ENCODE measurements around the gene FKBP7. TPM values are rescaled to one million over a fixed set of nuclear protein-coding genes. Genes with fewer than 3 reads are reported as not detected.

FKBP7 gene
- total and polyA plus RNA-seq, 2 of the 13 experiments (the other 11 are each of a cell fraction or from before 2014, with no cell fraction given), result 12.4 to 14.8 TPM

- TF ChIP-seq, protein P1, sequence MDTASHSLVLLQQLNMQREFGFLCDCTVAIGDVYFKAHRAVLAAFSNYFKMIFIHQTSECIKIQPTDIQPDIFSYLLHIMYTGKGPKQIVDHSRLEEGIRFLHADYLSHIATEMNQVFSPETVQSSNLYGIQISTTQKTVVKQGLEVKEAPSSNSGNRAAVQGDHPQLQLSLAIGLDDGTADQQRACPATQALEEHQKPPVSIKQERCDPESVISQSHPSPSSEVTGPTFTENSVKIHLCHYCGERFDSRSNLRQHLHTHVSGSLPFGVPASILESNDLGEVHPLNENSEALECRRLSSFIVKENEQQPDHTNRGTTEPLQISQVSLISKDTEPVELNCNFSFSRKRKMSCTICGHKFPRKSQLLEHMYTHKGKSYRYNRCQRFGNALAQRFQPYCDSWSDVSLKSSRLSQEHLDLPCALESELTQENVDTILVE (CRISPR knock-in tag; IDR thresholded peaks at IDR 0.05), result peak; percentile 68; the same call in 1 of the 2 replicates
- TF ChIP-seq E2F2 (CRISPR knock-in tag; IDR thresholded peaks at IDR 0.05; ENCODE audit: borderline replicate concordance), result no peak; the same call in 1 of the 2 replicates
- TF ChIP-seq DPF2 (CRISPR knock-in tag; IDR thresholded peaks at IDR 0.05; ENCODE audit: borderline replicate concordance, low read depth), result 0 out of 2 replicates have a peak, but pooled peaks have one; percentile 25
- no peak for TF ChIP-seq ZNF431 (CRISPR knock-in tag; IDR thresholded peaks at IDR 0.05; ENCODE audit: borderline replicate concordance, low read depth)
- TF ChIP-seq ZNF484 (CRISPR knock-in tag; IDR thresholded peaks at IDR 0.05; ENCODE audit: borderline replicate concordance, low read depth), result no peak
- TF ChIP-seq NFAT5 (CRISPR knock-in tag; IDR thresholded peaks at IDR 0.05), result 0 out of 2 replicates have a peak, but pooled peaks have one; percentile 69
- peak; percentile 75; the same call in 1 of the 2 replicates for TF ChIP-seq CBX5 (CRISPR knock-in tag; IDR thresholded peaks at IDR 0.05; ENCODE audit: borderline replicate concordance)
- TF ChIP-seq NONO (IDR thresholded peaks at IDR 0.05), result no peak
- TF ChIP-seq NONO (CRISPR knock-in tag; conservative IDR thresholded peaks at IDR 0.05), result peak; percentile 66
- peak; percentile 47; the same call in 1 of the 2 replicates for TF ChIP-seq ZBTB49 (CRISPR knock-in tag; IDR thresholded peaks at IDR 0.05; ENCODE audit: borderline replicate concordance)
- TF ChIP-seq NFIB (CRISPR knock-in tag; IDR thresholded peaks at IDR 0.05; ENCODE audit: borderline replicate concordance), result peak; percentile 84; the same call in 1 of the 2 replicates
- peak; percentile 77 for TF ChIP-seq ZFY (CRISPR knock-in tag; IDR thresholded peaks at IDR 0.05)
- 0 out of 2 replicates have a peak, but pooled peaks have one; percentile 44 for TF ChIP-seq AKAP8 (CRISPR knock-in tag; IDR thresholded peaks at IDR 0.05)
- peak; percentile 80; the same call in 1 of the 2 replicates for TF ChIP-seq PAX8 (CRISPR knock-in tag; IDR thresholded peaks at IDR 0.05; ENCODE audit: borderline replicate concordance)
These were observed at the start of gene FKBP7 (continued) for GRCh38 chr2:178478439-178479274.
